Activated effector memory CD4-positive, alpha-beta T cell treated with anti-CD3 and anti-CD28 coated beads, Interleukin-2, amount 50 U/mL, for 16 hours (primary cell): Measurements from ENCODE around the gene TGFB1.
"Not testable (repeated sequence)": the region's sequence is repeated elsewhere in the genome, so short reads cannot be mapped to it uniquely, and the experiment has no call there.

Source experiments
- DNase-seq: peaks from one replicate; pipeline ENCODE4 v3.0.0-alpha.2; 2020

TGFB1 gene

GRCh38 chr19:41353466-41354342 lies at the start of gene TGFB1:
Gene TGFB1, minus strand, starts transcription at chr19:41353922. Its CDS starts 878 bp downstream, at chr19:41353044.
- peak; percentile 98 for DNase-seq

- no peak for DNase-seq
Measured at GRCh38 chr19:41402010-41402409, 48.3 kb upstream of the TGFB1 start.

DNA sequence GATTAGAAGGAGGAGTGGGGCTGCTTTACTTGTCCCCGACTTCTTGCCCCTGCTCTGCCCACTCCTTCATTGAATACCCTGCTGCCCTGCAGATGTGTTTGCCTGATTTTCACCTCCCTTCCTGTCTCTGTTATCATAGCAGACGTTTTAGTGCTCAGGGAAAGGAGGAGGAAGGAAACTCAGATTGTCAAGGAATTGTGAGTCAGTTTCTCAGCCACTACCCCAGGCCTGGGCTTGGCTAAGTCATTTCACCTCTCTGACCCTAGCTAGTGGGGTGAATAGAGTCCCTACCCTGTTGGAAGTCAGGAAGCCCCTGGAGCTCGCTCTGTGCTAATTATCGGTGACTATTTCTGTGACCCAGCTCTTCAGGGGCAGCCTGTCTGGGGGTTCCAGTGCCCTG lies 47.8 kb upstream of the TGFB1 start:
- DNase-seq, result no peak

DNA sequence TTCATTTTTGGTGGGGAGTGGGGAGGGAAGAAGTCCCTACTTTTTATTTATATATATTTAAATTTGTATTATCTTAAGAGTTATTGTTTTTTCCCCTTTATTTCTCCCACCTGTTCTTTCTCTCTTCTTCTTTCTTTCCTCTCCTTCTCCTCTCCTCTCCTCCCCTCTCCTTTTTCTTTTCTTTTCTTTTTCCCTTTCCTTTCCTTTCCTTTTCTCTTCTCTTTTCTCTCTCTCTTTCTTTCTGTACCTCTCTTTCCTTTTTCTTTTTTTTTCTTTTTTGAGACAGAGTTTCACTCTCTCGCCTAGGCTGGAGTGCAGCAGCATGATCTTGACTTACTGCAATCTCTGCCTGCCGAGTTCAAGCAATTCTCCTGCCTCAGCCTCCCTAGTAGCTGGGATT lies 45.8 kb upstream of the TGFB1 start:
- DNase-seq, result no peak

DNA sequence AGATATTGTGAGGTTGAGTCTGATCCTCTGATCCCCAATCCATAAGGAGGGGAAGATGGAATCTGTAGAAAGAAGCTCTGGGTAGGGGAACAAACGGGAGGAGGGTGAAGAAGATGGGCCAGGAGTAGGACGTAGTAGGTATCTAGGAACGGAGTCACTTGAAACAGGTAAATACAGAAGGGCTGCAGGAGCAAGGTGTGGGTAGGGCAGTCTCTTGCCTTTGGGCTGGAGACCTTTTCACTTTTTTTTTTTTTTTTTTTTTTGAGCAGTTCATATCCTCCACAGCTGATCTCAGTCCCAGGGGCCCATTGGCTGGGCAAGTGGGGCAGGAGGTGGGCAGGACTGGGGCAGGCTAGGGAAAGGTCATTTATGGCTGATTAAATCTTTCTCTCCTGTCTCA lies 45.4 kb upstream of the TGFB1 start:
- DNase-seq, result no peak

DNA sequence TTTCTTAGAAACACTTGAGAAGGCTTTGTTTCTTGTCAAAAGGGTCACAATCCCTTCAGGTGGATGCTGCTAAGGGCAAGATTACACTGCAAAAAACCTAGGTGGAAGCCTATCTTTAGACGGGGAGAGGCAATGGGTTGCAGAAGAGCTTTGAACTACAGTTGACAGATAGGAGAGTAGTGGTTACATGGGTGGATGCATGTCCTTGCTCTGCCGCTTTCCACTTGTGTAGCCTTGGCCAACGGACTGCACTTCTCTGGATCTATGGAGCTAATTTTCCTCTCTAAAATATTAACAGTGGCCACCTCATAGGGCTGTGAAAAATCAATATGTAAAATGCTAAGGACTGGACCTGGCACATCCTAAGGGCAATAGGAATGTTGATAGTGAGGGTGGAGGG lies 44.9 kb upstream of the TGFB1 start:
- no peak for DNase-seq

DNA sequence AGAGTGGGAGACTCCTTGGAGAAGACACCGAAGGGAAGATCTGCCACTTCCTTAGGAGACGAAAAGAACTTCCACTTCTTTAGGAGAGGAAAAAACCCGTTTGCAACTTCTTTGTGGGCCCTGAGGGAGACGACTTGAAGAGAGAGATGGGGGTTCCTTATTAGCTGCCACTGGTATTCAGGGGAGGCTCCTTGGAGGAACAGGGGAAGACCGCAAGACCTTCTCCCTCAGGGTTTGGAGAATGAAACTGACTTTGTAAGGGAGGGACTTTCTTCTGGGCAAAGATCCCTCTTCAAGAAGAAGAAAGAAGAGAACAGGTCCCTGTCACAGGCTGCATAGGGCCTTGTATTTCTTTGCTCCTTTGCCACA lies 44.3 kb upstream of the TGFB1 start:
- no peak for DNase-seq

- DNase-seq, result peak; percentile 100
Measured at GRCh38 chr19:41397086-41398049, 43.6 kb upstream of the TGFB1 start, which contains the start of the genes BCKDHA and EXOSC5. Gene BCKDHA, plus strand, starts transcription at chr19:41397818. Its CDS starts 10 bp downstream, at chr19:41397828. Gene EXOSC5, minus strand, starts transcription at chr19:41397359. Its CDS starts 31 bp downstream, at chr19:41397328.

DNA sequence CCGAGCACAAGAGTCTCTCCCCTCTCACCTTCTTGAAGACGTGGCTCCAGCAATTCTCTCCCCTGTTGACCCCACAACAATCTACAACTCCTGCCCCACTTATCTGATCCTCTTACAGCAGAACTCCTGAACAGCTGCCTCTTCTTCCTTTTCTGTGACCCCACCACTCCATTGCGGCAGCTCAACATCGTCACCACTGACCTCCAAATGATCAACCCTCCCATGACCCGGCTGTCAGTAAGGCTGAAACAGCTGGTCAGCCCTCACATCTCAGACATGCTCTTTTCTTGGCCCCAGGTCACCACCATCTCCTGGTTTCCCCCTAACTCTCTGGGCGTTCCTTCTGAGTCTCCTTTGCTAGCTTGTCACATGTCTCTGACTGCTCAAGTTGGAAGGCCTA lies 41.6 kb upstream of the TGFB1 start:
- DNase-seq, result no peak

GRCh38 chr19:41392775-41393174 lies 39.1 kb upstream of the TGFB1 start:
- no peak for DNase-seq

DNA sequence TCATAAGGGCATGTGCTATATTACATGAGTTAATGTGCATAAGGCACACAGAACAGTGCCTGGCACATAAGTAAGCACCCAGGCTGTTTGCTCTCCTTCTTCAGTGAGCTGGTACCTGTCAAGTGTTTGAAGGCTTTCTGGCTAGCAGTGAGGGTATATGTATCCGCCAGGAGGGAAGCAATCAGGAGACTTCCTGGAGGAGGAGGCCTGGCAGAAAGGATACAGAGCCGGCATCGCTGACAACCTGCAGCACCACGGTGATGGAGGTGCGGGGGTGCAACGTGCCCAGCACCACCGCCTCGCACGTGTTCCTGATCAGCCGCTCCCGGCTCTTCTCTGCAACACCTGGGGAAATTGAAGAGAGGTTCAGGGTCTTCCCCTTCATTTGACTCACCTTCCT lies 37.9 kb upstream of the TGFB1 start:
- no peak for DNase-seq

- DNase-seq, result no peak
Measured at GRCh38 chr19:41386442-41386841, 32.7 kb upstream of the TGFB1 start.

DNA sequence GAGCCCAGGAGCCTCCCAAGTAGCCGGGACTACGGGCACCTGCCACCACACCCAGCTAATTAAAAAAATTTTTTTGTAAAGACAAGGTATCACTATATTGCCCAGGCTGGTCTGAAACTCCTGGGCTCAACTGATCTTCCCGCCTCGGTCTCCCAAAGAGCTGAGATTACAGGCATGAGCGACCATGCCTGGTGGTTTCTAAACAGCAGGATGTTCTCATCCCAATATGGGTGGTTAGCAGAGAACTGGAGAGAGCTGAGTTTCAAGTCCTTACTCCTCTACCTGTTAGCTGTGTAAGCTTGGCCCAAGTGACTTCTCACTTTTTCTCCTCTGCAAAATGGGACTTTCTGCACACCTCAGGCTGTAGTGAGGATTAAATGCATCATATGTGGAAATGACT lies 30.6 kb upstream of the TGFB1 start:
- DNase-seq, result no peak

GRCh38 chr19:41381536-41381935 lies 27.8 kb upstream of the TGFB1 start:
- DNase-seq, result not testable (repeated sequence)

- DNase-seq, result no peak
Measured at GRCh38 chr19:41377977-41378709, 24.4 kb upstream of the TGFB1 start.

- peak; percentile 66 for DNase-seq
Measured at GRCh38 chr19:41376998-41377365, 23.3 kb upstream of the TGFB1 start.

DNA sequence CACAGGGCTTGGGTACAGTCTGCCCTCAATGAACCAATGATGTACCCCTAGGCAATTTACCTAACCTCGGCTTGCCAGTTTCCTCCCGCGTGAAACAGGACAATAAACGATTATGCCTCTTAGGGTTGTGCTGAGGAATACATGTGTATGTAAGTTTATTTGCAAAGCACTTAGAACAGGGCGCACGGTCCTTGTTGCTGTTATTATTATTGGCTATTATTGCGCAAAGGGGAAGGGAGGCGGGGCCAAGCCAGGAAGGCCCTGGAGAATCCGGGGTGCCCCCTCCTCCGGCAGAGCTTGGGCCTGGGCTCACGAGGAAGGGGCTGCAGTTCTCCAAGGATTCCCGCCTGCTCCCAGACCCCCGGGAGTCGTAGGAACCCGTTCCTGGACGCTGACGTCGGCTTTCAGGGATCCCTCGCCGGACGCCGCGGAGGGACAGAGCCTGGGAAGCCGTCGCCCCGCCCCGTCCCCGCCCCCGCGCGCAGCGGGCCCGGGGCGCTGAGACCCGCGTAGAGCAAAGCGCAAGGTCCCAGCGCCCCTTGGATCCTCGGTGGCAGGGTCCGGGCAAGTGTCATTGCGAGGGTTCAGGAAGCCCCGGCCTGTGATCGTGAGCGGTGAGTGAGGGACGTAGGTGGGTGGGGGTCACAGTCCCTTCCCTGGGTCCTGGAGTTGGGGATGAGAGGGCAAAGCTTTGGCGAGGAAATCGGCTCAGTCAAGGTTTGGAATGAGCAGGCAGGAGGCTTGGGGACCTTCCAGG lies 22.7 kb upstream of the TGFB1 start, which contains the start of gene TMEM91:
TSS of gene TMEM91 (plus strand) at position 293 of the 757 bp plus-strand sequence. CDS start 1,777 bp downstream, outside the sequence.
- DNase-seq, result peak; percentile 67

GRCh38 chr19:41373993-41374392 lies 20.3 kb upstream of the TGFB1 start:
- no peak for DNase-seq

- no peak for DNase-seq
Measured at GRCh38 chr19:41372501-41372900, 18.8 kb upstream of the TGFB1 start.

DNA sequence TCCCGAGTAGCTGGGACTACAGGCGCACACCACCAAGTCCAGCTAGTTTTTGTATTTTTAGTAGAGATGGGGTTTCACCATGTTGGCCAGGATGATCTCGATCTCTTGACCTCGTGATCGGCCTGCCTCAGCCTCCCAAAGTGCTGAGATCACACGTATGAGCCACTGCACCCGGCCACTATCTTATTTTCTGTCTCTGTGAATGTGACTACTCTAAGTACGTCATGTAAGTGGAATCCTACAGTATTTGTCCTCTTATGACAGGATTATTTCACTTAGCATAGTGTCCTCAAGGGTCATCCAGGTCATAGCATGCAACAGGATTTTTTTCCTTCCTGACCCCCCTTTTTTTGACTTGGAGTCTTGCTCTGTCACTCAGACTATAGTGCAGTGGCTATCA lies 17.8 kb upstream of the TGFB1 start:
- DNase-seq, result no peak

DNA sequence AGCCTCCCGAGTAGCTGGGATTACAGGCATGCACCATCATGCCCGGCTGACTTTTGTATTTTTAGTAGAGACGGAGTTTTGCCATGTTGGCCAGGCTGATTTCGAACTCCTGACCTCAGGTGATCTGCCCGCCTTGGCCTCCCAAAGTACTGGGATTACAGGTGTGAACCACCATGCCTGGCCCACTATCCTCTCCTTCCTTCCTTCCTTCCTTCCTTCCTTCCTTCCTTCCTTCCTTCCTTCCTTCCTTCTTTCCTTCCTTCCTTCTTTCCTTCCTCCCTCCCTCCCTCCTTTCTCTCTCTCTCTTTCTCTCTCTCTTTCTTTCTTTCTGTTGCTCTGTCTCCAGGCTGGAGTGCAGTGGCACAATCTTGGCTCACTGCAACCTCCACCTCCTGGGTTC lies 17.4 kb upstream of the TGFB1 start:
- not testable (repeated sequence) for DNase-seq

GRCh38 chr19:41369769-41370168 lies 16.0 kb upstream of the TGFB1 start:
- no peak for DNase-seq
